PC-9 (cell line): ENCODE data around the gene CLASP1. TPM values are rescaled to one million over a fixed set of nuclear protein-coding genes. Genes with fewer than 3 reads are reported as not detected.

Experiments
- BruUV-seq: library from RNA; stranded (reverse); fragments of 400-500 nt; replicated peaks from 2 replicates; lab custom pipeline; 2021; lab: Mats Ljungman, UMichigan
- CTCF ChIA-PET: fragments of 300-600 bp; sonication (Branson Sonifier 250); formaldehyde crosslinking; loops from one replicate; lab custom pipeline; 2022; ENCODE audit warnings: antibody characterized with exemption; lab: Charles Lee
- POLR2A ChIA-PET: fragments of 300-600 bp; sonication (Branson Sonifier 250); formaldehyde crosslinking; loops from one replicate; lab custom pipeline; 2022; ENCODE audit warnings: antibody characterized with exemption; ENCODE audit not compliant: unreplicated experiment; lab: Charles Lee
- DNase-seq, 2 experiments: peaks; one replicate each; pipeline versions ENCODE4 v3.0.0 to v3.0.0-alpha.2; 2015 to 2022; ENCODE audit warnings: mixed read lengths in 1 of 2
- H2AFZ ChIP-seq: fragments of 200-600 bp; sonication (generic); 2 replicates; pipeline ENCODE4 v1.8.1; 2017; ENCODE audit warnings: antibody characterized with exemption
- H3F3A ChIP-seq: fragments of 200-600 bp; sonication (generic); 2 replicates; pipeline ENCODE4 v1.8.1; 2017; ENCODE audit warnings: antibody characterized with exemption, mild to moderate bottlenecking, low read depth; ENCODE audit not compliant: insufficient read depth
- H3K27ac ChIP-seq: fragments of 200-600 bp; sonication (generic); 2 replicates; pipeline ENCODE4 v1.6.1; 2016; ENCODE audit warnings: mixed run types
- H3K27me3 ChIP-seq: fragments of 200-600 bp; sonication (generic); 2 replicates; pipeline ENCODE4 v1.6.1; 2016; ENCODE audit warnings: low read depth, mixed run types; ENCODE audit not compliant: insufficient read depth
- H3K36me3 ChIP-seq: fragments of 200-600 bp; sonication (generic); 2 replicates; pipeline ENCODE4 v1.6.1; 2016; ENCODE audit warnings: low read depth, mixed run types
- H3K4me1 ChIP-seq: fragments of 200-600 bp; sonication (generic); replicated peaks from 2 replicates; pipeline ENCODE4 v1.6.1; 2016; ENCODE audit warnings: mixed run types; ENCODE audit not compliant: insufficient read depth
- H3K4me2 ChIP-seq: fragments of 200-600 bp; sonication (generic); 2 replicates; pipeline ENCODE4 v1.6.1; 2017; ENCODE audit warnings: mixed run types
- H3K4me3 ChIP-seq: fragments of 200-600 bp; sonication (generic); 2 replicates; pipeline ENCODE4 v1.6.1; 2016; ENCODE audit warnings: mixed run types
- H3K79me2 ChIP-seq: fragments of 200-600 bp; sonication (generic); 2 replicates; pipeline ENCODE4 v1.6.1; 2017; ENCODE audit warnings: low read depth, mixed run types
- H3K9me2 ChIP-seq: fragments of 200-600 bp; sonication (generic); 2 replicates; pipeline ENCODE4 v1.8.1; 2017; ENCODE audit warnings: mild to moderate bottlenecking; ENCODE audit not compliant: insufficient read depth
- H3K9me3 ChIP-seq: fragments of 200-600 bp; sonication (generic); 2 replicates; pipeline ENCODE4 v1.8.1; 2016; ENCODE audit warnings: low read depth; ENCODE audit not compliant: insufficient read depth
- H4K20me1 ChIP-seq: fragments of 200-600 bp; sonication (generic); 2 replicates; pipeline ENCODE4 v1.8.1; 2017; ENCODE audit not compliant: insufficient read depth
- EZH2 ChIP-seq: fragments of 200-600 bp; sonication (generic); IDR thresholded peaks from 2 replicates; pipeline ENCODE4 v1.8.0; 2017; ENCODE audit warnings: antibody characterized with exemption, low read depth
- intact Hi-C: fragments of 100-400 bp; cut with micrococcal nuclease; formaldehyde crosslinking; loops from one replicate; pipeline ENCODE4 v1.10.0; 2022; ENCODE audit not compliant: unreplicated experiment
- total RNA-seq: library from RNA; stranded (reverse); gene quantifications from 2 replicates; pipeline ENCODE4 v1.2.3, GENCODE V29; 2021
- TF ChIP-seq, protein P1 (sequence below): fragments of 200-600 bp; sonication (generic); conservative IDR thresholded peaks from 2 replicates; pipeline ENCODE4 v1.6.1; 2017; ENCODE audit warnings: mixed run types, antibody characterized with exemption, mild to moderate bottlenecking, moderate library complexity

The CLASP1 gene
- total RNA-seq, 1 experiment from 2014 or later = 61.8 TPM

DNA sequence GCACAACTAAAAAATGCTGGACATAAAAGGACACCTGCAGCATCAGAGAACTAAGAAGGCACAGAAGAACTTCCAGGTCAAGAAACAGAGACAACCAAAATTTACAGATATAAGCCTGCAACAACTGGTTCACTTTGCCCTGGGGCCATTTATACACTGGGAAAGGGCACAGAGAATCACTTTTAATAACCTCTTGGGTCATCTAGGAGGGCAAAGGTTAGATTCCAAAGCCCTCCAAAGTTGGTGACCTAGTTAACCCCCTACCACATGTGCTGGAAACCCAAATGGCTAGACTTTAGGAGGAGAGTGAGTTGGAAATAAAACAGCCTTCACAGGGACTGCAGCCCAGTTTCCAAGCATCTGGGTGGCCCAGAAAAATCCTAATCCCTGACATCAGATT lies 115.3 kb downstream of the CLASP1 start:
- Histone ChIP-seq H3F3A (peaks cover 30% of the 10 kb centered on the region), H3K9me2 (no peaks in the 10 kb centered on the region), H3K27ac (no peak overlapping the region), H3K4me3 (no peak overlapping the region), H3K79me2 (peaks cover 50% of the 10 kb centered on the region), H2AFZ (no peak overlapping the region), H3K27me3 (no peaks in the 10 kb centered on the region), H3K4me1 (peaks cover 24% of the 10 kb centered on the region), H3K4me2 (no peak overlapping the region), H3K9me3 (no peaks in the 10 kb centered on the region), H4K20me1 (no peaks in the 10 kb centered on the region), H3K36me3 (no peaks in the 10 kb centered on the region)
- POLR2A ChIA-PET = no interaction called here
- no peak for DNase-seq
- BruUV-seq = no TSS peak
- intact Hi-C loops = no loop called here
- CTCF ChIA-PET = interaction anchor here (0.6 kb wide), 1 partner anchor 127 kb away, joined by 3 read pairs; no protein-coding TSS in a partner anchor
- no peak for TF ChIP-seq EZH2
- TF ChIP-seq, protein P1, sequence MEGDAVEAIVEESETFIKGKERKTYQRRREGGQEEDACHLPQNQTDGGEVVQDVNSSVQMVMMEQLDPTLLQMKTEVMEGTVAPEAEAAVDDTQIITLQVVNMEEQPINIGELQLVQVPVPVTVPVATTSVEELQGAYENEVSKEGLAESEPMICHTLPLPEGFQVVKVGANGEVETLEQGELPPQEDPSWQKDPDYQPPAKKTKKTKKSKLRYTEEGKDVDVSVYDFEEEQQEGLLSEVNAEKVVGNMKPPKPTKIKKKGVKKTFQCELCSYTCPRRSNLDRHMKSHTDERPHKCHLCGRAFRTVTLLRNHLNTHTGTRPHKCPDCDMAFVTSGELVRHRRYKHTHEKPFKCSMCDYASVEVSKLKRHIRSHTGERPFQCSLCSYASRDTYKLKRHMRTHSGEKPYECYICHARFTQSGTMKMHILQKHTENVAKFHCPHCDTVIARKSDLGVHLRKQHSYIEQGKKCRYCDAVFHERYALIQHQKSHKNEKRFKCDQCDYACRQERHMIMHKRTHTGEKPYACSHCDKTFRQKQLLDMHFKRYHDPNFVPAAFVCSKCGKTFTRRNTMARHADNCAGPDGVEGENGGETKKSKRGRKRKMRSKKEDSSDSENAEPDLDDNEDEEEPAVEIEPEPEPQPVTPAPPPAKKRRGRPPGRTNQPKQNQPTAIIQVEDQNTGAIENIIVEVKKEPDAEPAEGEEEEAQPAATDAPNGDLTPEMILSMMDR = no peak

DNA sequence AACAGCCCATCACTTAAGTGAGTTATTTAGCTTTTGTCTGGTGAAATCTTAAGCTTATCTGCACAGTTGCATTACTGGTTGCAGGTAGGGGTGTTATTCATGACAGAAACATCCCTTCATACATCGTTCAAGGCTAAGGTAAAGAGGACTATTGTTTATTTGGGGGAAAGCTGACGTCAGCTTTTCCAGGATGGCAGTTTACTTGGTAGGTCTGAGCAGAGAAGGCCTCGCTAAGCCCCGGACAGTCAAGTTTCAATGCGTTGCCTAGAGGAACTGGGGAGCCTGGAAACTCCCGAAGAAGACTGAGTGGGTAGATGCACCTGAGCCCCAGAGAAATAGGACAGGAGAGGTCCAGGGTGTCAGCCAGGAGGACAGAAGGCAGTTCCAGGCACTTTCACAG lies 116.4 kb downstream of the CLASP1 start:
- no peak for TF ChIP-seq EZH2
- TF ChIP-seq, protein P1 = no peak
- H2AFZ ChIP-seq = no peak overlapping the region
- H3K79me2 ChIP-seq = peaks cover 59% of the 10 kb centered on the region
- no TSS peak for BruUV-seq
- no peaks in the 10 kb centered on the region for H3K9me3 ChIP-seq
- no peaks in the 10 kb centered on the region for H3K9me2 ChIP-seq
- H3K4me1 ChIP-seq = peaks cover 30% of the 10 kb centered on the region
- H3K36me3 ChIP-seq = no peaks in the 10 kb centered on the region
- H4K20me1 ChIP-seq = no peaks in the 10 kb centered on the region
- H3K4me2 ChIP-seq = peak overlapping the region; percentile 99
- intact Hi-C loops = no loop called here
- H3K27me3 ChIP-seq = no peaks in the 10 kb centered on the region
- CTCF ChIA-PET = interaction anchor here (0.6 kb wide), 1 partner anchor 103 kb away, joined by 5 read pairs; no protein-coding TSS in a partner anchor
- no peak overlapping the region for H3K4me3 ChIP-seq
- POLR2A ChIA-PET = interaction anchor here (0.6 kb wide), 1 partner anchor 17 kb away, joined by 3 read pairs; no protein-coding TSS in a partner anchor
- peak in 1 of 2 experiments; percentile 9 for DNase-seq
- H3F3A ChIP-seq = peaks cover 30% of the 10 kb centered on the region
- H3K27ac ChIP-seq = 0 out of 2 replicates have a peak overlapping the region, but pooled peaks have one; percentile 95

DNA sequence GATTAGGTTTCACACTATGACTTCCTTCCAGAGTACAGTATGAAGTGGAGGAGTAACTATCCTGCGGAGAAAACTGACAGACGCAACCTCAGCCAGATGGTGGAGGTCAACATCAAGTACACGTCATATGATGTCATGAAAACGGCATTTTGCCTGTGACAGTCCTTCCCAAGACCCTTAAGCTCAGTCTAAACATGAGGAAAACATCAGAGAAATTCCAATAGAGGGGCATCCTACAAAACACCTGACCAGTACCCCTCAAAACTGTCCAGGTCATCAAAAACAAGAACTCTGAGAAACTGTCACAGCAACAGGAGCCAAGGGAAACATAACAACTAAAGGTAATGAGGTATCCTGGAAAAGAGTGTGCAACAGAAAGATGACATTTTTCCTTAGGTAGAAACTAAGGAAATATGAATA lies 116.9 kb downstream of the CLASP1 start:
- Histone ChIP-seq H3K4me2 (peak overlapping the region; percentile 99), H3K9me3 (no peaks in the 10 kb centered on the region), H4K20me1 (no peaks in the 10 kb centered on the region), H3K4me1 (peaks cover 30% of the 10 kb centered on the region), H3K4me3 (peak overlapping the region; percentile 66), H3K9me2 (no peaks in the 10 kb centered on the region), H3K36me3 (0 out of 2 replicates have a peak, but pooled peaks cover under 1% of the 10 kb centered on the region), H3K27ac (peak overlapping the region; percentile 95), H2AFZ (no peak overlapping the region), H3K79me2 (peaks cover 57% of the 10 kb centered on the region), H3K27me3 (no peaks in the 10 kb centered on the region), H3F3A (peaks cover 30% of the 10 kb centered on the region)
- POLR2A ChIA-PET = interaction anchor here (0.6 to 0.7 kb wide), 3 partner anchors 18 to 118 kb away, joined by 3 to 6 read pairs (median 4); no protein-coding TSS in a partner anchor
- no peak for TF ChIP-seq EZH2
- TF ChIP-seq, protein P1 = no peak
- CTCF ChIA-PET = interaction anchor here (0.6 kb wide), 1 partner anchor 103 kb away, joined by 5 read pairs; no protein-coding TSS in a partner anchor
- BruUV-seq = no TSS peak
- no peak for DNase-seq
- intact Hi-C loops = no loop called here
